ENCODE measurements around the gene LMOD1.

LMOD1 gene

GRCh38 chr1:201851949-201852348, 94.4 kb downstream of the LMOD1 start:
- POLR2A ChIA-PET, result no interaction called here
- DNase-seq (ENCODE audit: low read depth, low spot score), result no peak
- TF ChIP-seq CTCF (IDR thresholded peaks at IDR 0.05; ENCODE audit: insufficient read depth, low read length, missing control alignments), result no peak
- H3K4me3 ChIP-seq (ENCODE audit: low read depth, low read length), result no peak overlapping the region
- CTCF ChIA-PET, result interaction anchor here (1.2 to 2.8 kb wide), 4 partner anchors 9 to 43 kb away, joined by 3 to 13 read pairs (median 7); no protein-coding TSS in a partner anchor

- ChIA-PET CTCF (interaction anchor here (1.3 to 3.5 kb wide), 9 partner anchors 10 to 403 kb away, joined by 3 to 24 read pairs (median 6); partner anchors contain the start of gene IPO9), POLR2A (interaction anchor here (0.6 kb wide), 2 partner anchors 12 to 134 kb away, joined by 3 read pairs; no protein-coding TSS in a partner anchor)
- H3K4me3 ChIP-seq (ENCODE audit: low read depth, low read length), result no peak overlapping the region
- TF ChIP-seq CTCF (IDR thresholded peaks at IDR 0.05; ENCODE audit: insufficient read depth, low read length, missing control alignments), result no peak
- DNase-seq (ENCODE audit: low read depth, low spot score), result peak; percentile 80
These were observed 96.3 kb downstream of the LMOD1 start for GRCh38 chr1:201850053-201850397.

- CTCF ChIA-PET, result interaction anchor here (1.2 to 3.5 kb wide), 10 partner anchors 8 to 403 kb away, joined by 3 to 24 read pairs (median 4); partner anchors contain the start of gene IPO9
- no peak for DNase-seq (ENCODE audit: low read depth, low spot score)
- no peak overlapping the region for H3K4me3 ChIP-seq (ENCODE audit: low read depth, low read length)
- no peak for TF ChIP-seq CTCF (IDR thresholded peaks at IDR 0.05; ENCODE audit: insufficient read depth, low read length, missing control alignments)
- POLR2A ChIA-PET, result interaction anchor here (0.6 kb wide), 1 partner anchor 134 kb away, joined by 3 read pairs; no protein-coding TSS in a partner anchor
These were observed 96.8 kb downstream of the LMOD1 start for GRCh38 chr1:201849372-201850052.

- no peak for TF ChIP-seq CTCF (IDR thresholded peaks at IDR 0.05; ENCODE audit: insufficient read depth, low read length, missing control alignments)
- ChIA-PET POLR2A (no interaction called here), CTCF (interaction anchor here (0.6 to 3.5 kb wide), 9 partner anchors 10 to 317 kb away, joined by 3 to 24 read pairs (median 5); partner anchors contain the start of gene IPO9)
- DNase-seq (ENCODE audit: low read depth, low spot score), result no peak
- no peak overlapping the region for H3K4me3 ChIP-seq (ENCODE audit: low read depth, low read length)
These were observed 98.1 kb downstream of the LMOD1 start for GRCh38 chr1:201848230-201848629.

GRCh38 chr1:201847150-201847549, 99.2 kb downstream of the LMOD1 start:
- POLR2A ChIA-PET, result no interaction called here
- no peak for DNase-seq (ENCODE audit: low read depth, low spot score)
- CTCF ChIA-PET, result interaction anchor here (0.7 to 1.9 kb wide), 4 partner anchors 18 to 34 kb away, joined by 3 to 6 read pairs (median 5); partner anchors contain the start of gene IPO9
- H3K4me3 ChIP-seq (ENCODE audit: low read depth, low read length), result no peak overlapping the region
- TF ChIP-seq CTCF (IDR thresholded peaks at IDR 0.05; ENCODE audit: insufficient read depth, low read length, missing control alignments), result no peak

Measured in AG04449 (cell line).